ENCODE data around the gene CATSPER3. TPM values are rescaled to one million over a fixed set of nuclear protein-coding genes. Genes with fewer than 3 reads are reported as not detected.

Gene CATSPER3
- total and polyA plus RNA-seq, 2 of the 13 experiments (the other 11 are each of a cell fraction or from before 2014, with no cell fraction given), result 0.33 to 0.37 TPM

DNA sequence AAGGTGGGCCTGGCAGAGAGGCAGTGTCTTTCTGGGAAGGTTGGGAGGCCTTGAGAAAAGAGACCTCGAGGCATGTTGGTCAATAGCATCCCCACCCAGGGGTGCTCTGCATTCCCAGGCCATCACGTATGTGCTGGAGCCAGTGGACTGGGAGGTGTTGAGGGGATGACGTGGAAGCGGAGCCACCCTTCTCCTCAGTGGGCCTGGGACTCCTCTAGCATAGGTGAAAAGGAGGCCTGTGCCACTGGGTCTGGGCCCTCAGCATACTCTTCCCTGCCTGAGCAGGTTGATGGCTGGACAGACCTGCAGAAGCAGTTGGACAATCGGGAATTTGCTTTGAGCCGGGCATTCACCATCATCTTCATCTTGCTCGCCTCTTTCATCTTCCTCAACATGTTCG lies 40.8 kb downstream of the CATSPER3 start:
- H3K4me2 ChIP-seq (ENCODE audit: low read depth, low read length), result no peak overlapping the region
- intact Hi-C loops (cut with micrococcal nuclease; ENCODE audit: unreplicated experiment), result no loop called here
- H3K36me3 ChIP-seq (replicated peaks in 1 of 2; ENCODE audit: control insufficient read depth in 1 of 2, insufficient read depth in 2 of 2, low read length in 2 of 2), result no peaks in the 10 kb centered on the region
- no TSS peak for BruUV-seq (replicated peaks)
- TF ChIP-seq ZIK1 (CRISPR knock-in tag; IDR thresholded peaks at IDR 0.05; ENCODE audit: borderline replicate concordance, low read depth) (no peak), NFE2L1 (CRISPR knock-in tag; IDR thresholded peaks at IDR 0.05; ENCODE audit: borderline replicate concordance) (no peak), MTF2 (CRISPR knock-in tag; IDR thresholded peaks at IDR 0.05; ENCODE audit: borderline replicate concordance) (no peak), MXD4 (CRISPR knock-in tag; IDR thresholded peaks at IDR 0.05) (no peak), EHMT2 (IDR thresholded peaks at IDR 0.05; ENCODE audit: borderline replicate concordance, low read depth, low read length) (no peak), ZNF382 (CRISPR knock-in tag; IDR thresholded peaks at IDR 0.05; ENCODE audit: borderline replicate concordance) (no peak), POGZ (CRISPR knock-in tag; IDR thresholded peaks at IDR 0.05) (no peak)
- TF ChIP-seq, protein P1, sequence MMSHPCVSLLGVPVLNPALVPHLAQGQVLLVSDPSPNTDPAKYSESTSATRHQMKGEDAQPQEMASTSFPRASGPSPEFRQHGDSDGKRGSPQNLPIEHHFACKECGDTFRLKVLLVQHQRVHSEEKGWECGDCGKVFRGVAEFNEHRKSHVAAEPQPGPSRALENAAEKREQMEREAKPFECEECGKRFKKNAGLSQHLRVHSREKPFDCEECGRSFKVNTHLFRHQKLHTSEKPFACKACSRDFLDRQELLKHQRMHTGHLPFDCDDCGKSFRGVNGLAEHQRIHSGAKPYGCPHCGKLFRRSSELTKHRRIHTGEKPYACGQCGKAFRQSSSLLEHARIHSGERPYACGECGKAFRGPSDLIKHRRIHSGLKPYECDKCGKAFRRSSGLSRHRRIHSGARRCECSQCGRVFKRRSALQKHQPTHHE (CRISPR knock-in tag; IDR thresholded peaks at IDR 0.05; ENCODE audit: borderline replicate concordance), result no peak
- TF ChIP-seq, protein P2, sequence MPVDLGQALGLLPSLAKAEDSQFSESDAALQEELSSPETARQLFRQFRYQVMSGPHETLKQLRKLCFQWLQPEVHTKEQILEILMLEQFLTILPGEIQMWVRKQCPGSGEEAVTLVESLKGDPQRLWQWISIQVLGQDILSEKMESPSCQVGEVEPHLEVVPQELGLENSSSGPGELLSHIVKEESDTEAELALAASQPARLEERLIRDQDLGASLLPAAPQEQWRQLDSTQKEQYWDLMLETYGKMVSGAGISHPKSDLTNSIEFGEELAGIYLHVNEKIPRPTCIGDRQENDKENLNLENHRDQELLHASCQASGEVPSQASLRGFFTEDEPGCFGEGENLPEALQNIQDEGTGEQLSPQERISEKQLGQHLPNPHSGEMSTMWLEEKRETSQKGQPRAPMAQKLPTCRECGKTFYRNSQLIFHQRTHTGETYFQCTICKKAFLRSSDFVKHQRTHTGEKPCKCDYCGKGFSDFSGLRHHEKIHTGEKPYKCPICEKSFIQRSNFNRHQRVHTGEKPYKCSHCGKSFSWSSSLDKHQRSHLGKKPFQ (CRISPR knock-in tag; IDR thresholded peaks at IDR 0.05; ENCODE audit: insufficient replicate concordance), result no peak
- TF ChIP-seq, protein P3, sequence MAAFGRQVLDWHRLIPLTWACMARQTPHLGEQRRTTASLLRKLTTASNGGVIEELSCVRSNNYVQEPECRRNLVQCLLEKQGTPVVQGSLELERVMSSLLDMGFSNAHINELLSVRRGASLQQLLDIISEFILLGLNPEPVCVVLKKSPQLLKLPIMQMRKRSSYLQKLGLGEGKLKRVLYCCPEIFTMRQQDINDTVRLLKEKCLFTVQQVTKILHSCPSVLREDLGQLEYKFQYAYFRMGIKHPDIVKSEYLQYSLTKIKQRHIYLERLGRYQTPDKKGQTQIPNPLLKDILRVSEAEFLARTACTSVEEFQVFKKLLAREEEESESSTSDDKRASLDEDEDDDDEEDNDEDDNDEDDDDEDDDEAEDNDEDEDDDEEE (CRISPR knock-in tag; IDR thresholded peaks at IDR 0.05), result no peak
- CTCF ChIA-PET (ENCODE audit: low intra/inter-chr PET ratio, low total read pairs), result no interaction called here
- ATAC-seq, result no peak
- H3K4me3 ChIP-seq (replicated peaks in 1 of 3; ENCODE audit: insufficient read depth in 1 of 3, low read depth in 2 of 3, low read length in 3 of 3), result no peak overlapping the region
- no peaks in the 10 kb centered on the region for H3K27me3 ChIP-seq (ENCODE audit: control insufficient read depth in 1 of 2, insufficient read depth in 2 of 2, low read length in 2 of 2)
- H3K4me1 ChIP-seq (ENCODE audit: insufficient read depth, low read length), result 0 out of 2 replicates have a peak, but pooled peaks cover 5% of the 10 kb centered on the region
- no peaks in the 10 kb centered on the region for H3K79me2 ChIP-seq (ENCODE audit: insufficient read depth, low read length)
- H3K27ac ChIP-seq (ENCODE audit: extremely low read length, insufficient read depth, low read length), result no peak overlapping the region
- H2AFZ ChIP-seq (ENCODE audit: low read length), result no peak overlapping the region
- H3K9ac ChIP-seq (ENCODE audit: insufficient read depth, low read depth, low read length), result no peak overlapping the region
- no peaks in the 10 kb centered on the region for H4K20me1 ChIP-seq (ENCODE audit: insufficient read depth, low read length)
- H3K9me3 ChIP-seq (ENCODE audit: low read length), result no peaks in the 10 kb centered on the region
- in situ Hi-C loops (cut with HindIII; ENCODE audit: extremely low pct_ligation_motif_present, low pct_unique_long_range_greater_than_20kb), result no loop called here
- no peak for DNase-seq (ENCODE audit: low spot score)
- FAIRE-seq, result no peak
- POLR2A ChIA-PET, result no interaction called here
- 74% methylated on average over 6 of the region's 8 CpGs for WGBS (ENCODE audit: low lambda C conversion rate)
